WTC11 (cell line): Measurements from ENCODE around the gene TM9SF4. TPM values are rescaled to one million over a fixed set of nuclear protein-coding genes. Genes with fewer than 3 reads are reported as not detected.

Experiments
- ATAC-seq: fragments of 200-7000 bp; cut with Tn5 transposase; 2 replicates; pipeline ENCODE4 v1.10.0; 2021; ENCODE audit warnings: mild to moderate bottlenecking, moderate library complexity
- CTCF ChIA-PET: fragments of 300-600 bp; sonication (Branson Sonifier 250); formaldehyde crosslinking; loops from one replicate; lab custom pipeline; 2021; ENCODE audit warnings: antibody characterized with exemption; lab: Charles Lee
- POLR2A ChIA-PET: fragments of 350-600 bp; sonication (Branson Sonifier 250); formaldehyde crosslinking; loops from one replicate; lab custom pipeline; 2021; ENCODE audit warnings: antibody characterized with exemption; lab: Charles Lee
- DNase-seq: peaks from one replicate; pipeline ENCODE4 v3.0.0; 2021; ENCODE audit warnings: low spot score
- H3K27ac Mint-ChIP-seq: 2 replicates; pipeline ENCODE4 v1.8.0; 2021; ENCODE audit warnings: mixed read lengths
- H3K27me3 Mint-ChIP-seq: 2 replicates; pipeline ENCODE4 v1.8.0; 2021; ENCODE audit warnings: low read depth, mild to moderate bottlenecking, moderate library complexity, mixed read lengths
- H3K36me3 Mint-ChIP-seq: 2 replicates; pipeline ENCODE4 v1.8.0; 2021; ENCODE audit warnings: mixed read lengths
- H3K4me1 Mint-ChIP-seq: 2 replicates; pipeline ENCODE4 v1.8.0; 2022; ENCODE audit warnings: mixed read lengths
- H3K4me3 Mint-ChIP-seq: 2 replicates; pipeline ENCODE4 v1.8.0; 2021; ENCODE audit warnings: mild to moderate bottlenecking, moderate library complexity, mixed read lengths
- H3K9me3 Mint-ChIP-seq: 2 replicates; pipeline ENCODE4 v1.8.0; 2021; ENCODE audit warnings: mixed read lengths
- ARID4B ChIP-seq: sonication (generic); formaldehyde crosslinking; IDR thresholded peaks from 2 replicates; pipeline ENCODE4 v1.8.0; 2023; ENCODE audit warnings: missing genetic modification reagents, mild to moderate bottlenecking, borderline replicate concordance
- ATF3 ChIP-seq: sonication (generic); formaldehyde crosslinking; conservative IDR thresholded peaks from 2 replicates; pipeline ENCODE4 v1.8.1; 2022; ENCODE audit warnings: mild to moderate bottlenecking, missing genetic modification reagents
- CBFB ChIP-seq: sonication (generic); formaldehyde crosslinking; IDR thresholded peaks from 2 replicates; pipeline ENCODE4 v1.8.1; 2022; ENCODE audit warnings: mild to moderate bottlenecking, low read depth, missing genetic modification reagents
- FOXP4 ChIP-seq: sonication (generic); formaldehyde crosslinking; IDR thresholded peaks from 2 replicates; pipeline ENCODE4 v1.8.0; 2022; ENCODE audit warnings: mild to moderate bottlenecking, missing genetic modification reagents
- NFYB ChIP-seq: sonication (generic); formaldehyde crosslinking; conservative IDR thresholded peaks from 2 replicates; pipeline ENCODE4 v1.8.0; 2022; ENCODE audit warnings: low read depth, missing genetic modification reagents
- TCF7 ChIP-seq: sonication (generic); formaldehyde crosslinking; IDR thresholded peaks from 2 replicates; pipeline ENCODE4 v1.8.0; 2022; ENCODE audit warnings: mild to moderate bottlenecking, low read depth, missing genetic modification reagents, moderate library complexity
- TEAD1 ChIP-seq: sonication (generic); formaldehyde crosslinking; IDR thresholded peaks from 2 replicates; pipeline ENCODE4 v1.8.0; 2022; ENCODE audit warnings: mild to moderate bottlenecking, missing genetic modification reagents
- TEAD4 ChIP-seq: sonication (generic); formaldehyde crosslinking; IDR thresholded peaks from 2 replicates; pipeline ENCODE4 v1.8.0; 2022; ENCODE audit warnings: mild to moderate bottlenecking, missing genetic modification reagents
- ZNF121 ChIP-seq: sonication (generic); formaldehyde crosslinking; IDR thresholded peaks from 2 replicates; pipeline ENCODE4 v1.8.0; 2023; ENCODE audit warnings: missing genetic modification reagents
- total RNA-seq: library from RNA; stranded (reverse); gene quantifications from 3 replicates; pipeline ENCODE4 v1.2.3, GENCODE V29; 2021
- TF ChIP-seq, protein P1 (sequence below): sonication (generic); formaldehyde crosslinking; IDR thresholded peaks from 2 replicates; pipeline ENCODE4 v1.8.1; 2023; ENCODE audit warnings: mild to moderate bottlenecking, missing genetic modification reagents, borderline replicate concordance
- TF ChIP-seq, protein P2 (sequence below): sonication (generic); formaldehyde crosslinking; IDR thresholded peaks from 2 replicates; pipeline ENCODE4 v1.8.1; 2022; ENCODE audit warnings: missing genetic modification reagents, borderline replicate concordance

The TM9SF4 gene
- total RNA-seq, 1 experiment from 2014 or later = 44.8 TPM

- TF ChIP-seq, protein P1, sequence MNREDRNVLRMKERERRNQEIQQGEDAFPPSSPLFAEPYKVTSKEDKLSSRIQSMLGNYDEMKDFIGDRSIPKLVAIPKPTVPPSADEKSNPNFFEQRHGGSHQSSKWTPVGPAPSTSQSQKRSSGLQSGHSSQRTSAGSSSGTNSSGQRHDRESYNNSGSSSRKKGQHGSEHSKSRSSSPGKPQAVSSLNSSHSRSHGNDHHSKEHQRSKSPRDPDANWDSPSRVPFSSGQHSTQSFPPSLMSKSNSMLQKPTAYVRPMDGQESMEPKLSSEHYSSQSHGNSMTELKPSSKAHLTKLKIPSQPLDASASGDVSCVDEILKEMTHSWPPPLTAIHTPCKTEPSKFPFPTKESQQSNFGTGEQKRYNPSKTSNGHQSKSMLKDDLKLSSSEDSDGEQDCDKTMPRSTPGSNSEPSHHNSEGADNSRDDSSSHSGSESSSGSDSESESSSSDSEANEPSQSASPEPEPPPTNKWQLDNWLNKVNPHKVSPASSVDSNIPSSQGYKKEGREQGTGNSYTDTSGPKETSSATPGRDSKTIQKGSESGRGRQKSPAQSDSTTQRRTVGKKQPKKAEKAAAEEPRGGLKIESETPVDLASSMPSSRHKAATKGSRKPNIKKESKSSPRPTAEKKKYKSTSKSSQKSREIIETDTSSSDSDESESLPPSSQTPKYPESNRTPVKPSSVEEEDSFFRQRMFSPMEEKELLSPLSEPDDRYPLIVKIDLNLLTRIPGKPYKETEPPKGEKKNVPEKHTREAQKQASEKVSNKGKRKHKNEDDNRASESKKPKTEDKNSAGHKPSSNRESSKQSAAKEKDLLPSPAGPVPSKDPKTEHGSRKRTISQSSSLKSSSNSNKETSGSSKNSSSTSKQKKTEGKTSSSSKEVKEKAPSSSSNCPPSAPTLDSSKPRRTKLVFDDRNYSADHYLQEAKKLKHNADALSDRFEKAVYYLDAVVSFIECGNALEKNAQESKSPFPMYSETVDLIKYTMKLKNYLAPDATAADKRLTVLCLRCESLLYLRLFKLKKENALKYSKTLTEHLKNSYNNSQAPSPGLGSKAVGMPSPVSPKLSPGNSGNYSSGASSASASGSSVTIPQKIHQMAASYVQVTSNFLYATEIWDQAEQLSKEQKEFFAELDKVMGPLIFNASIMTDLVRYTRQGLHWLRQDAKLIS (CRISPR knock-in tag) = no peak
- TF ChIP-seq FOXP4 (CRISPR knock-in tag) (no peak), TEAD4 (CRISPR knock-in tag) (no peak)
- TF ChIP-seq, all 79 proteins: peak for 0
Observed at GRCh38 chr20:32078791-32079190, 30.7 kb upstream of the TM9SF4 start (continued).

GRCh38 chr20:32079655-32080109 is 29.8 kb upstream of the TM9SF4 start:
- ChIA-PET CTCF (interaction anchor here (0.5 to 2.0 kb wide), 5 partner anchors 12 to 62 kb away, joined by 4 to 5 read pairs (median 4); no protein-coding TSS in a partner anchor), POLR2A (no interaction called here)
- peak; percentile 59 for ATAC-seq
- no peak for DNase-seq
- no peak overlapping the region for H3K27ac Mint-ChIP-seq
- H3K9me3 Mint-ChIP-seq = no peaks in the 10 kb centered on the region
- no peaks in the 10 kb centered on the region for H3K36me3 Mint-ChIP-seq
- TF ChIP-seq TEAD1 = no peak
- TF ChIP-seq ARID4B = no peak
- no peak for TF ChIP-seq ATF3 (CRISPR knock-in tag)
- no peak for TF ChIP-seq CBFB (CRISPR knock-in tag)
- TF ChIP-seq NFYB = no peak
- TF ChIP-seq ZNF121 (CRISPR knock-in tag) = peak; percentile 93
- TF ChIP-seq TCF7 = no peak
- TF ChIP-seq, protein P2, sequence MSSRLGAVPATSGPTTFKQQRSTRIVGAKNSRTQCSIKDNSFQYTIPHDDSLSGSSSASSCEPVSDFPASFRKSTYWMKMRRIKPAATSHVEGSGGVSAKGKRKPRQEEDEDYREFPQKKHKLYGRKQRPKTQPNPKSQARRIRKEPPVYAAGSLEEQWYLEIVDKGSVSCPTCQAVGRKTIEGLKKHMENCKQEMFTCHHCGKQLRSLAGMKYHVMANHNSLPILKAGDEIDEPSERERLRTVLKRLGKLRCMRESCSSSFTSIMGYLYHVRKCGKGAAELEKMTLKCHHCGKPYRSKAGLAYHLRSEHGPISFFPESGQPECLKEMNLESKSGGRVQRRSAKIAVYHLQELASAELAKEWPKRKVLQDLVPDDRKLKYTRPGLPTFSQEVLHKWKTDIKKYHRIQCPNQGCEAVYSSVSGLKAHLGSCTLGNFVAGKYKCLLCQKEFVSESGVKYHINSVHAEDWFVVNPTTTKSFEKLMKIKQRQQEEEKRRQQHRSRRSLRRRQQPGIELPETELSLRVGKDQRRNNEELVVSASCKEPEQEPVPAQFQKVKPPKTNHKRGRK = no peak
- 0 out of 2 replicates have a peak, but pooled peaks cover 4% of the 10 kb centered on the region for H3K4me1 Mint-ChIP-seq
- H3K27me3 Mint-ChIP-seq = no peaks in the 10 kb centered on the region; the same call in 1 of the 2 replicates
- H3K4me3 Mint-ChIP-seq = no peak overlapping the region
